HG03025 (cell line): Measurements from ENCODE around the gene BAK1.

Source experiments
- ATAC-seq: cut with Tn5 transposase; IDR thresholded peaks from one replicate; pipeline ENCODE4 v1.9.1; 2021; ENCODE audit warnings: mild to moderate bottlenecking, moderate library complexity; ENCODE audit not compliant: unreplicated experiment, low FRiP score

Gene BAK1

GRCh38 chr6:33589392-33589730 lies 9.3 kb upstream of the BAK1 start:
- no peak for ATAC-seq

DNA sequence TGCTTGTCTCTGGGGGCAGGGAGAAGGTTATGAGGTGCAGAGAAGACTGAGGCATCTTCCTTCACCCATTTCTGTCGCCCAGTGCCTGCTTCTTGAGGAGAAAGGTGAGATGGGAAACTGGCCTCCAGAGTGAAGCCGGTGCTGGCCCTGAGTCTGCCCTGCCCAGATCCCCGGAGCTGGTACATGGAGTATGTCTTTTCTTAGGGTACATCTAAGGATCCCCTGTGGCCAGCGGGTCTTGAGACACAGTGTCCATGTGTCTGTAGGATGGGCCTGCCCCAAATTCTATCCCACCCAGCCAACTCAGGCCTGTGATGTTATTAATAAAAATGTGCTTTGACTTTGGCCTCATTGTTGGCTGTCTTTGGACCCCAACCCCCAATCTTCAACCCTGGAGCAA lies 8.8 kb upstream of the BAK1 start:
- ATAC-seq = no peak

- ATAC-seq = no peak
These were observed 7.5 kb upstream of the BAK1 start for GRCh38 chr6:33587529-33587928.

DNA sequence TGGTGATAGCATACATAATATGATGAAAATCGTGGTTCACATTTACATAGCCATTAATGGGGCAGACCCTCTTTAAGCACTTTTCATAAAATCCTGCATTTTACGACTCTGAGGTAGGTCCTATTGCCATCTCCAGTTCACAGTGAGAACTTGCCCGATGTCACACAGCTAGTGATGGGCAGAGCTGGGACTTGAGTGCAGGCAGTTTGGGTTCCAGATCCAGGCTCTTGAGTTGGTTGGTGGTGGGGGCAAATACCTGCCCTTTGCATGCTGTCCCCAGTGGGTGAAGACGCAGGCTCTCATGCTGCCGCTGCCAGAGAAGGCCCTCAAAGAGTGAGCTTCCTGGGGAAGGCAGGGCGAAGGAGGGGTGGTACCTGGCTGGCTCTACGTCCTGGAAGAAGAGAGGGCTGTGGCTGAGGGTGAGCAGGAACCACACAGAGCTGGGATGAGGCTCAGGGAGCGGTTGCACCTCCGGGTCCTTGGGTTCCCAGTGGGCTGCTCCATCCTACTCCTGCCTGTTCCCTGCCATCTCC lies 6.1 kb upstream of the BAK1 start:
- no peak for ATAC-seq

GRCh38 chr6:33585403-33586107 lies 5.5 kb upstream of the BAK1 start:
- ATAC-seq = no peak

GRCh38 chr6:33584700-33585402 lies 4.8 kb upstream of the BAK1 start:
- no peak for ATAC-seq

- no peak for ATAC-seq
These were observed 3.6 kb upstream of the BAK1 start for GRCh38 chr6:33583591-33584155.

- ATAC-seq = no peak
These were observed 1.1 kb upstream of the BAK1 start for GRCh38 chr6:33581186-33581585.

- no peak for ATAC-seq
These were observed 1.5 kb downstream of the BAK1 start for GRCh38 chr6:33578588-33579011.

GRCh38 chr6:33578164-33578563 lies 1.9 kb downstream of the BAK1 start:
- no peak for ATAC-seq

- ATAC-seq = no peak
These were observed 2.4 kb downstream of the BAK1 start for GRCh38 chr6:33577718-33578117.

DNA sequence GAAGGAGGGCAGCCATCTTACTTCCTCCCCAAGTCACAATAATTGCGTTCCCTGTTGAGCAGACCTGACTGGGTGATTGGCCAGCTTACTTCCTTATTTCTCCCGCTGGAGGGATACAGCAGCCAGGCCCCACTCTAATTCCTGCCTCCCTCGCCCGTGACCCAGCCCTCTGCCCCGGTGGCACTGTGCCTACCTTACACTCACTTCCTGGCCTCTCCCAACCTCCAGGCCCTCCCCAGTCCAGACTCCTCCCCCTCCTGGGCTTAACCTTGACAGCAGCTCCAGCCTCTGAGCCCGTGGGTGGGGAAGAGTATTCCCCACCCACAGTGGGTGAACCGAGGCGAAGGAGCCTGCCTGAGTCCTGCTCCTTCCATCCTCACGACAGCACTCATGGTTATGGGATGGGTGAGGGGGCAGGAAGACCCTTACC lies 3.0 kb downstream of the BAK1 start:
- no peak for ATAC-seq

- ATAC-seq = no peak
These were observed 3.4 kb downstream of the BAK1 start for GRCh38 chr6:33576668-33577067.

GRCh38 chr6:33575211-33575610 lies 4.9 kb downstream of the BAK1 start:
- no peak for ATAC-seq

DNA sequence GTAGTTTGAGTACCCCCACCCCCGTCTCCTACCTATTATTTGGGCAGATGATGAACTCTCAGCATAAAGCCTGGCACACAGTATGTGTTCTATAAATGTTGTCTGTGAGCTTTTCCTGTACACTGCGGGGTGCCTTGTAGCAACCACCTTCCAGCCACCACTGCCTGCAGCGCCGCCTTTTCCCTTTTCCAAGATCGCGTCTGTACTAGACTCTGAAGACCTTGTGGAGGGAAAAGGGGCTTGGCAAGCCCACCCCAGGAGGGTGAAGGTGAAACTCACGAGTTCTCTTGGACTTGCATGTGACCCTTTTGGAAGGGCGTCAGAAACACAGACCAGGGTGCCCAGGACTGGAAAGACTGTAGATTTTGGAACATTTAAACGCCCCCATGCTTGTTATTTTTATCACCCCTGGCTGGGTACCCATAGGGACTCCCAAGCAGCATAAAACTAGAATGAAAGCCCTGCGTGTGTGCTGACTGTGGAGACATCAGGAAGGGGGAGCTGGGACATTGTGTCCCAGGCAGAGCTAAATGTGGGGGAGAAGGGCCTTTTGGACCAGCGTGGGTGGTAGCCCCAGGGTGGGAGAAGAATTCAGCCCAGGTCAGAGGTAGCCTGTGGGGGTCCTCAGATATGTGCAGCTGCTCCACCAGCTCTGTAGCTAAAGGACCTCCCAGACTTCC lies 8.3 kb downstream of the BAK1 start:
- ATAC-seq = peak; percentile 4

DNA sequence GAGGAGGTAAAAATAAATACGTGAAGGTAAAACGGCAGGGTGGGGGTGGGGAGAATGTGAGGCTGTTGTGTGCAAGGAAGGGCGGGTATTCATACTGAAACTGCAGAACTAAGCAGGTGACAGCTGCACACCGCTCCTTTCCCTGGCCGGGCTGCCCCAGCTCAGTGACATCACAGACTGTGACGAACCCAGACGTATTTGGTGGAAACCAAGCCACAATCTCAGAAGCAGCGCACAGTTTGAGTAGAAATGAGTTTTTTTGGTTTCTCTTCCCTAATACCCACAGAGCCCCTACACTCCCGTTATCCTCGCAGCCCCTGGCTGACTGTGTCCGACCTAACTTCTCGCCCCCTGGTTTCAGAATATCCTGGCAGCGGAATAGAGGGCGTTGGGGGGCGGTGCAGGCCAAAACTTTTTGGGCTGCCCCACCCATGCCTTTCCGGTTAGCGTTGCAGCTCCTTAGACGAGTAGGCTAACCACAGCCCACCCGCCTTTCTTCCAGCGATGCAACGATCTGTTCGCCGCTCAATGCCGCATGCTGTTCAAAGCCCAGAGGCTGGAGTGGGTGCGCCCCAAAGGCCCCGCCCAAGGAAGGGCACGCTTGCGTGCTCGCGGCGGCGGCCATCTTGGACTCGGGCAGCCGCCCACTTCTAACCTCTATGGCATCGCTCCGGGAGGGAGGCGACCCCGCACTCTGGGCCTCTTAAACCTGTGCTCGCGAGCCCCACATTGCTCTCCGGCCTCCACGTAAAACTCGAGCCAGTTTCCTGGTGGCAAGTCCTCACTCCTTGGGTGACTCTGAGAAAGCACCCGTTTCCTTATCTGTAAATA lies 9.1 kb downstream of the BAK1 start:
- peak; percentile 70 for ATAC-seq

DNA sequence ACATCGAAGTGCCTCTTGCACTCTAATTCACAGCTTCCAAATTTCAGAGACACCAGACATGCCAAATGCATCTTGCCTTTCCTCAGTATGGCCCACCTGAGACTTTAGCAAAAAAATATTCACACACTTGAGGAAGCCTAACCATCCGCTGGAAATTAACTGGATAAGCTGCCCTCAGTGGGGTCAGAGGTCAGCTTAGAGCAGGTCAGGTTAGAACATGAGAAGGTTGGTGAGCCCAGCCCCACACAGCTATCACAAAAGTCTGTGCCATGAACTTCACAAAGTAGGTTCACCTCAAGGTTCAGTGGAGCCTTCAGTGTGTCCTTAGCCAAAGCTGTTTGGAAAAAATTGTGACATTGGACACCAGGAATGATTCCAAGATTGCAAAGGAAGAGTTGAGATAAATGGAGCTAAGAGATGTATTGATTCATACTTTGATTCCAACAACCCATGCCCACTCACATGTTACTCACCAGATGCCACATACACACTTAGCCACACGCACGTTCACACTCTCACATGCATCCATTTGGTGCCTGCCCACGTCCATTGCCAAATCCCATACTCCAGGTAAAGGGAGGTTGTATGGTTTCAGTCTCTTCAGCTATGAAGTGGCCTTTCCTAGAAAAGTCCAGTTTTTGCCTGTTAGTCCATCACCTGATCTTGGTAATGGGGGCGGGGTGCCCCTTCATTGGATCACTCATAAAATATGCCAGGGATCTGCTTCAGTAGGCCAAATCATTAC lies 11.1 kb downstream of the BAK1 start:
- no peak for ATAC-seq

DNA sequence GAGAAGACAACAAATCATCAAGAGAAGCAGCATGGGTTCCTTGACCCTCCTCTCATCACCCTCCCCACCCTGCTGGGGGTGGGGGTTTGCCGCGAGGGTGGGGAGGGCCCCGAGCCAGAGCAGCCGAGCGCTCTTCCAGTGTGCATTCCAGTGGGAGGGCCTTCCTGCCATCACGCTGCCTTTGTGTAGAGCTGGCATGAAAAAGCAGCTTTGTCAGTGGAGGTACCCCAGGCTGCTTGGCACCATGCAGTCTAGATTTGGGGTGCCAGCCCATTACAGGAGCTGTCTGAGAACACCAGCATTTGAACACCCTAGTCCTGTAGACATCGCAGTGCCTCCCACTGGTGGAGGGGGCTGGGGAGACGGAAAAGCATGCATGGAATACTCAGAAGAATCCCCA lies 12.2 kb downstream of the BAK1 start:
- no peak for ATAC-seq

DNA sequence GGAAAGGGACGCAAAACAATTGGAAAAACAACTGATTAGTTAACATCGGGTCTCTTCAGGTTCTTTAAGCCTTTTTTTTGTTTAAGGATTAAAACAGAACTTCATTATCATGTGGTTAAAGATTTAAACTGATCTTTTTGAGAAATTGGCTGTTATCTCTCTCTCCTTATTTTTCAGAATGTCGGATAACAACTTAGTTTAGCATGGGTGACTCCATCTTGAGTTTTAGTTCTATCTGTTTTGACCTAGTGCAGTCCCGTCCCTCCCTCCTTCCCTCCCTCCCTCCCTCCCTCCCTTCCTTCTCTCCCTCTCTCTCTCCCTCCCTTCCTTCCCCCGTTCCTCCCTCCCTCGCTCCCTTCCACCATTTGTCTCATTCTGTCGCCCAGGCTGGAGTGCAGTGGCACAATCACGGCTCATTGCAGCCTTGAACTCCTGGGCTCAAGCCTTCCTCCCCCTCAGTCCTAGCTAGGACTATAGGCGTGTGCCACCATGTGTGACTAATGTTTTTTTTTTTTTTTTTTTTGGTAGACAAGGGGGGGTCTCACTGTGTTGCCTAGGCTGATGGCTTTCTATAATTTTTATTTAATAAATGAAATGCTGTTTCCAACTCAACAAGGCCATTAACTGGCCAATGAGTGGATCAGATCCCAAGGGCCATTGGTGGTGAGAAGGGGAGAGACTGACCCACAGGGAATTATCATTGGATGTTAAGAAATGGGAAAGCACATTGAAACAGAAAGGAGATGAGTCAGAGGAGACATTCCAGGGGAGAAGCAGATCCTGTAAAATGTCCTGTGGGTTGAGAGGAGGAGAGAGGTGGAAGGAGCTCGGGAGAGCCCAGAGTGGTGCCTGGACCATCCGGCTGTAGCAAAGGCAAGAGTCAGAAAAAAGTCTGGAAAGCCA lies 13.6 kb downstream of the BAK1 start:
- no peak for ATAC-seq
